H9 (cell line): ENCODE measurements around the gene TRIM37. TPM values are rescaled to one million over a fixed set of nuclear protein-coding genes. Genes with fewer than 3 reads are reported as not detected.

ENCODE experiments used
- DNase-seq: peaks from one replicate; pipeline ENCODE4 v3.0.0-alpha.2; 2017
- H2AFZ ChIP-seq: one replicate; pipeline ENCODE4 v1.6.1; 2013; ENCODE audit warnings: mild to moderate bottlenecking, low read length, control low read depth, moderate library complexity
- H2AK5ac ChIP-seq: 2 replicates; pipeline ENCODE4 v1.6.1; 2013; ENCODE audit warnings: low read length, control low read depth, mixed read lengths; ENCODE audit not compliant: insufficient read length
- H2BK120ac ChIP-seq: one replicate; pipeline ENCODE4 v1.6.1; 2013; ENCODE audit warnings: low read depth, mild to moderate bottlenecking, low read length, control low read depth, inconsistent platforms; ENCODE audit not compliant: poor library complexity, severe bottlenecking
- H2BK12ac ChIP-seq: 2 replicates; pipeline ENCODE4 v1.6.1; 2013; ENCODE audit warnings: low read length, control low read depth, mixed read lengths, low read depth; ENCODE audit not compliant: insufficient read length
- H2BK15ac ChIP-seq: 2 replicates; pipeline ENCODE4 v1.6.1; 2013; ENCODE audit warnings: low read depth, low read length, control low read depth
- H2BK20ac ChIP-seq: one replicate; pipeline ENCODE4 v1.6.1; 2013; ENCODE audit warnings: low read depth, mild to moderate bottlenecking, low read length, control low read depth, inconsistent platforms; ENCODE audit not compliant: poor library complexity, severe bottlenecking
- H2BK5ac ChIP-seq: 2 replicates; pipeline ENCODE4 v1.6.1; 2013; ENCODE audit warnings: low read length, control low read depth, mixed read lengths; ENCODE audit not compliant: insufficient read length
- H3K14ac ChIP-seq: 2 replicates; pipeline ENCODE4 v1.6.1; 2013; ENCODE audit warnings: low read length, control low read depth; ENCODE audit not compliant: insufficient read depth
- H3K18ac ChIP-seq: 2 replicates; pipeline ENCODE4 v1.6.1; 2013; ENCODE audit warnings: low read depth, mild to moderate bottlenecking, mixed read lengths, low read length, control low read depth; ENCODE audit not compliant: insufficient read length
- H3K23ac ChIP-seq: 2 replicates; pipeline ENCODE4 v1.6.1; 2013; ENCODE audit warnings: low read length, control low read depth, mixed read lengths, low read depth; ENCODE audit not compliant: insufficient read length
- H3K23me2 ChIP-seq: 2 replicates; pipeline ENCODE4 v1.6.1; 2013; ENCODE audit warnings: low read depth, mild to moderate bottlenecking, mixed read lengths, low read length, control low read depth; ENCODE audit not compliant: insufficient read length, poor library complexity, severe bottlenecking
- H3K27ac ChIP-seq: 2 replicates; pipeline ENCODE4 v1.5.1; 2013; ENCODE audit warnings: low read length, control low read depth, mixed read lengths, low read depth; ENCODE audit not compliant: insufficient read length
- H3K27me3 ChIP-seq: 2 replicates; pipeline ENCODE4 v1.6.1; 2013; ENCODE audit warnings: low read length, control low read depth, inconsistent platforms; ENCODE audit not compliant: insufficient read depth
- H3K4ac ChIP-seq: 2 replicates; pipeline ENCODE4 v1.6.1; 2013; ENCODE audit warnings: low read depth, mild to moderate bottlenecking, control low read depth, inconsistent platforms, low read length, moderate library complexity
- H3K4me1 ChIP-seq: 2 replicates; pipeline ENCODE4 v1.6.1; 2013; ENCODE audit warnings: low read length, control low read depth, inconsistent platforms; ENCODE audit not compliant: insufficient read depth
- H3K4me2 ChIP-seq: 2 replicates; pipeline ENCODE4 v1.6.1; 2013; ENCODE audit warnings: low read length, control low read depth, mixed read lengths; ENCODE audit not compliant: insufficient read length, insufficient read depth
- H3K56ac ChIP-seq: 2 replicates; pipeline ENCODE4 v1.6.1; 2013; ENCODE audit warnings: low read depth, mild to moderate bottlenecking, mixed read lengths, low read length, control low read depth; ENCODE audit not compliant: insufficient read length
- H3K79me1 ChIP-seq: 2 replicates; pipeline ENCODE4 v1.6.1; 2013; ENCODE audit warnings: low read depth, mild to moderate bottlenecking, moderate library complexity, low read length, control low read depth, inconsistent platforms; ENCODE audit not compliant: insufficient read depth, poor library complexity, severe bottlenecking
- H3K79me2 ChIP-seq: 2 replicates; pipeline ENCODE4 v1.6.1; 2013; ENCODE audit warnings: low read length, control low read depth, inconsistent platforms; ENCODE audit not compliant: insufficient read depth
- H3K9ac ChIP-seq: 2 replicates; pipeline ENCODE4 v1.6.1; 2013; ENCODE audit warnings: low read length, control low read depth, mixed read lengths; ENCODE audit not compliant: insufficient read length; ENCODE audit errors: extremely low read depth
- H3K9me3 ChIP-seq: one replicate; pipeline ENCODE4 v1.6.1; 2013; ENCODE audit warnings: low read depth, low read length, inconsistent platforms; ENCODE audit not compliant: control insufficient read depth
- H3T11ph ChIP-seq: one replicate; pipeline ENCODE4 v1.6.1; 2013; ENCODE audit warnings: mild to moderate bottlenecking, low read length, control low read depth, inconsistent platforms
- H4K20me1 ChIP-seq: one replicate; pipeline ENCODE4 v1.6.1; 2013; ENCODE audit not compliant: control insufficient read depth, insufficient read length, insufficient read depth
- H4K5ac ChIP-seq: 2 replicates; pipeline ENCODE4 v1.6.1; 2013; ENCODE audit warnings: low read depth, mild to moderate bottlenecking, mixed read lengths, low read length, control low read depth; ENCODE audit not compliant: insufficient read length
- H4K8ac ChIP-seq: replicated peaks from 2 replicates; pipeline ENCODE4 v1.6.1; 2013; ENCODE audit warnings: low read length, control low read depth, mixed read lengths, low read depth; ENCODE audit not compliant: insufficient read length
- H4K91ac ChIP-seq: 2 replicates; pipeline ENCODE4 v1.6.1; 2013; ENCODE audit warnings: low read depth, mild to moderate bottlenecking, moderate library complexity, mixed read lengths, low read length, control low read depth; ENCODE audit not compliant: insufficient read length
- H3K27ac Mint-ChIP-seq, 3 experiments: 2 replicates in 2 of 3; 3 replicates in 1 of 3; pipeline ENCODE4 v1.8.0; 2020 to 2021; ENCODE audit warnings: mixed read lengths in 3 of 3, mild to moderate bottlenecking in 1 of 3, moderate library complexity in 1 of 3
- H3K27me3 Mint-ChIP-seq: 2 replicates; pipeline ENCODE4 v1.8.0; 2021; ENCODE audit warnings: low read depth, mild to moderate bottlenecking, moderate library complexity, mixed read lengths
- H3K36me3 Mint-ChIP-seq, 3 experiments: 2 replicates in 2 of 3; 3 replicates in 1 of 3; pipeline ENCODE4 v1.8.0; 2020 to 2021; ENCODE audit warnings: low read depth in 3 of 3, mixed read lengths in 3 of 3; ENCODE audit not compliant: insufficient read depth in 1 of 3
- H3K4me1 Mint-ChIP-seq, 2 experiments: 2 replicates each; pipeline ENCODE4 v1.8.0; 2020; ENCODE audit warnings: mixed read lengths in 2 of 2
- H3K4me3 Mint-ChIP-seq, 2 experiments: 2 replicates in 1 of 2; 3 replicates in 1 of 2; pipeline ENCODE4 v1.8.0; 2020 to 2021; ENCODE audit warnings: mild to moderate bottlenecking in 2 of 2, mixed read lengths in 2 of 2, moderate library complexity in 1 of 2
- H3K9me3 Mint-ChIP-seq, 2 experiments: 2 replicates in 1 of 2; 3 replicates in 1 of 2; pipeline ENCODE4 v1.8.0; 2020; ENCODE audit warnings: mild to moderate bottlenecking in 2 of 2, mixed read lengths in 2 of 2, moderate library complexity in 1 of 2
- WGBS: extraction: QIAGEN DNeasy Blood & Tissue Kit; methylation state at CpG from one replicate; pipeline ENCODE4 v1.1.7; 2013; ENCODE audit warnings: missing lambda C conversion rate, low lambda C conversion rate, mixed read lengths; ENCODE audit not compliant: insufficient read length; ENCODE audit errors: extremely low coverage; 5-methylcytosine and 5-hydroxymethylcytosine counted together
- total RNA-seq: library from RNA; stranded (reverse); gene quantifications from 2 replicates; pipeline ENCODE4 v1.2.1, GENCODE V29; 2021
- TF ChIP-seq, protein P1 (sequence below): fragments of 200-600 bp; sonication (generic); conservative IDR thresholded peaks from 3 replicates; pipeline ENCODE4 v1.8.0; 2021; ENCODE audit warnings: antibody characterized with exemption, mild to moderate bottlenecking

The TRIM37 gene
- total RNA-seq, 1 experiment from 2014 or later, result 52.1 TPM

DNA sequence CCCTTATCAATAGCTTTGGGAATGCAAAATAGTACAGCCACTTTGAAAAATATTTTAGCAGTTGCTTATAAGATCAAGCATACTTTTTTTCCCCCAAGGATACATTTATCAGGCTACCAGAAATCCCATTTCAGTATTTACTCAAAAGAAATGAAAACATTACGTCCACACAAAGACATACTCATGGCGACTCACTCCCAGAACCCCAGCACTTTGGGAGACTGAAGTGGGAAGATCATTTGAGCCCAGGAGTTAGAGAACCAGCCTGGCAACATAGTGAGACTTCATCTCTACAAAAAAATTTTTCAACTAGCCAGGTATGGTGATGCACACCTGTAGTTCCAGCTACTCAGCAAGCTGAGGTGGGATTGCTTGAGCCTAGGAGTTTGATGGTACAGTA, 42.4 kb upstream of the TRIM37 start:
- Histone ChIP-seq H4K20me1 (no peaks in the 10 kb centered on the region), H3K9me3 (no peaks in the 10 kb centered on the region), H2BK120ac (no peak overlapping the region), H4K5ac (no peak overlapping the region), H3K4me2 (no peak overlapping the region), H3K18ac (no peak overlapping the region), H3K79me2 (peaks cover 45% of the 10 kb centered on the region; the same call in 1 of the 2 replicates), H2BK20ac (no peak overlapping the region), H3K27me3 (no peaks in the 10 kb centered on the region), H3K23ac (no peak overlapping the region), H3K4ac (no peak overlapping the region), H3K23me2 (peaks cover 5% of the 10 kb centered on the region), H2BK5ac (no peak overlapping the region), H3T11ph (no peak overlapping the region), H4K91ac (no peak overlapping the region), H3K4me1 (no peaks in the 10 kb centered on the region), H2BK15ac (no peak overlapping the region), H3K14ac (no peak overlapping the region), H2AK5ac (no peak overlapping the region), H3K56ac (no peak overlapping the region), H3K27ac (no peak overlapping the region), H3K9ac (no peak overlapping the region), H2BK12ac (no peak overlapping the region), H3K79me1 (peaks cover 19% of the 10 kb centered on the region), H4K8ac (no peak overlapping the region), H2AFZ (no peak overlapping the region)
- Mint-ChIP-seq H3K4me1 (peaks cover 22 to 30% of the 10 kb centered on the region in 2 experiments), H3K36me3 (peaks cover 0 to 14% (median 14%) of the 10 kb centered on the region in 3 experiments; a peak in 6 of 7 replicates), H3K27ac (no peak overlapping the region; a peak in 1 of 7 replicates), H3K27me3 (no peaks in the 10 kb centered on the region), H3K9me3 (no peaks in the 10 kb centered on the region), H3K4me3 (no peak overlapping the region)
- WGBS, result no CpG with 5 or more reads among the region's 2 CpGs
- TF ChIP-seq, protein P1, sequence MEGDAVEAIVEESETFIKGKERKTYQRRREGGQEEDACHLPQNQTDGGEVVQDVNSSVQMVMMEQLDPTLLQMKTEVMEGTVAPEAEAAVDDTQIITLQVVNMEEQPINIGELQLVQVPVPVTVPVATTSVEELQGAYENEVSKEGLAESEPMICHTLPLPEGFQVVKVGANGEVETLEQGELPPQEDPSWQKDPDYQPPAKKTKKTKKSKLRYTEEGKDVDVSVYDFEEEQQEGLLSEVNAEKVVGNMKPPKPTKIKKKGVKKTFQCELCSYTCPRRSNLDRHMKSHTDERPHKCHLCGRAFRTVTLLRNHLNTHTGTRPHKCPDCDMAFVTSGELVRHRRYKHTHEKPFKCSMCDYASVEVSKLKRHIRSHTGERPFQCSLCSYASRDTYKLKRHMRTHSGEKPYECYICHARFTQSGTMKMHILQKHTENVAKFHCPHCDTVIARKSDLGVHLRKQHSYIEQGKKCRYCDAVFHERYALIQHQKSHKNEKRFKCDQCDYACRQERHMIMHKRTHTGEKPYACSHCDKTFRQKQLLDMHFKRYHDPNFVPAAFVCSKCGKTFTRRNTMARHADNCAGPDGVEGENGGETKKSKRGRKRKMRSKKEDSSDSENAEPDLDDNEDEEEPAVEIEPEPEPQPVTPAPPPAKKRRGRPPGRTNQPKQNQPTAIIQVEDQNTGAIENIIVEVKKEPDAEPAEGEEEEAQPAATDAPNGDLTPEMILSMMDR, result no peak
- DNase-seq, result no peak
